Naive thymus-derived CD4-positive, alpha-beta T cell (primary cell): ENCODE data around the gene CIB1. TPM values are rescaled to one million over a fixed set of nuclear protein-coding genes. Genes with fewer than 3 reads are reported as not detected.

Experiments
- polyA plus RNA-seq, 2 donors: library from polyadenylated mRNA; unstranded; fragments of 300-500 nt; fragmentation: Illumina TruSeq; gene quantifications; one replicate each; pipeline ENCODE4 v1.2.3, GENCODE V29; 2021
- total RNA-seq, 6 experiments: library from RNA in 5 of 6; stranded (reverse) in 5 of 6; gene quantifications; 1 replicate in 5 of 6; 2 replicates in 1 of 6; pipeline ENCODE4 v1.2.3 and lab custom pipeline; 2021 to 2026

Gene CIB1
- total and polyA plus RNA-seq, 7 experiments from 2014 or later: 76.8 to 229 (median 133) TPM

Other genes starting within 250 kb of the CIB1 start
- gene ZNF710, start 232.6 kb downstream of the CIB1 start, total RNA-seq: 10 to 100 TPM in 4 of 5 experiments, 1 to 10 TPM in 1; 7.3 to 28.8 (median 21.8) TPM
- gene ZNF710, start 232.6 kb downstream of the CIB1 start, polyA plus RNA-seq: 1 to 10 TPM in 1 of 2 donors, under 1 TPM in 1; 0.77 to 2.7 TPM
- gene IDH2, start 131.5 kb downstream of the CIB1 start, total RNA-seq: 100 to 1,000 TPM in 1 of 5 experiments, 10 to 100 TPM in 4; 32.4 to 230 (median 33.7) TPM
- gene IDH2, start 131.5 kb downstream of the CIB1 start, polyA plus RNA-seq: 10 to 100 TPM; 76.0 to 91.3 TPM
- 10 to 100 TPM; 15.9 to 31.0 (median 20.7) TPM for gene SEMA4B, start 32.6 kb downstream of the CIB1 start, total RNA-seq
- 10 to 100 TPM in 1 of 2 donors, 1 to 10 TPM in 1; 5.6 to 11.0 TPM for gene SEMA4B, start 32.6 kb downstream of the CIB1 start, polyA plus RNA-seq
- 10 to 100 TPM in 4 of 5 experiments, 1 to 10 TPM in 1; 7.3 to 16.3 (median 14.9) TPM for gene GDPGP1, start 268 bp upstream of the CIB1 start, total RNA-seq
- 1 to 10 TPM in 1 of 2 donors, under 1 TPM in 1; 0.61 to 1.2 TPM for gene GDPGP1, start 268 bp upstream of the CIB1 start, polyA plus RNA-seq
- gene TTLL13, start 15.6 kb upstream of the CIB1 start, total RNA-seq: 1 to 10 TPM in 1 of 5 experiments, under 1 TPM in 3, not detected in 1; 0.40 to 1.8 (median 0.63) TPM
- not detected for gene TTLL13, start 15.6 kb upstream of the CIB1 start, polyA plus RNA-seq
- 10 to 100 TPM; 34.1 to 51.5 (median 48.4) TPM for gene NGRN, start 31.7 kb upstream of the CIB1 start, total RNA-seq
- 10 to 100 TPM; 29.7 to 48.5 TPM for gene NGRN, start 31.7 kb upstream of the CIB1 start, polyA plus RNA-seq
- gene ZNF774, start 118.3 kb upstream of the CIB1 start, total RNA-seq: 1 to 10 TPM in 3 of 5 experiments, under 1 TPM in 2; 0.22 to 2.0 (median 1.5) TPM
- under 1 TPM; 0.08 to 0.16 TPM for gene ZNF774, start 118.3 kb upstream of the CIB1 start, polyA plus RNA-seq
- gene IQGAP1, start 154.3 kb upstream of the CIB1 start, total RNA-seq: 100 to 1,000 TPM in 2 of 5 experiments, 10 to 100 TPM in 3; 81.8 to 263 (median 93.8) TPM
- gene IQGAP1, start 154.3 kb upstream of the CIB1 start, polyA plus RNA-seq: 10 to 100 TPM; 73.9 to 79.4 TPM